ENCODE results near the gene TMPRSS4.

DNA sequence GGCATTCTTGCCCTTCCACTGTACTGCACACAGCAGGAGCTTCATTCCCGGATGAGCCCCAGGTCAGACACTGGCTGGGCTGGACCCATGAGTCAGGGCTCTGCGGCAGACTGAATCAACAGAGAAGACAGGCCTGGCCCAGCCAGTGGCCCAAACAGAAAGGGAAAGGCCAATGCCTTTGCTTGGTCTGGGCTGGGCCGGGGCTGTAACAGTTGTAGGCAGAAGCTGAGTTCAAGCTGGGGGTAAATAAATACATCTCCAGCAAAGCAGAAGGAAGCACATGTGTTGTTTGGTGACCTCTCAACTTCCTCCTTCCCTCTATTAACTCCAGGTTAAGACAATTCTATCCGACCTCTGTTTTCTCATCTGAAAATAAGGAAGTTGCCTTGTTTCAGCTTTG, 11.7 kb downstream of the TMPRSS4 start:
- TF ChIP-seq POLR2A (IDR thresholded peaks at IDR 0.05; ENCODE audit: low read depth, low read length) (no peak), CEBPB (IDR thresholded peaks at IDR 0.05; ENCODE audit: low read depth, low read length) (no peak), RAD21 (IDR thresholded peaks at IDR 0.05; ENCODE audit: low read length) (no peak), MAZ (IDR thresholded peaks at IDR 0.05; ENCODE audit: borderline replicate concordance, low read depth, low read length) (no peak), BHLHE40 (IDR thresholded peaks at IDR 0.05; ENCODE audit: low read depth, low read length) (no peak), SMC3 (IDR thresholded peaks at IDR 0.05; ENCODE audit: low read depth, low read length) (no peak)
- TF ChIP-seq, protein P1, sequence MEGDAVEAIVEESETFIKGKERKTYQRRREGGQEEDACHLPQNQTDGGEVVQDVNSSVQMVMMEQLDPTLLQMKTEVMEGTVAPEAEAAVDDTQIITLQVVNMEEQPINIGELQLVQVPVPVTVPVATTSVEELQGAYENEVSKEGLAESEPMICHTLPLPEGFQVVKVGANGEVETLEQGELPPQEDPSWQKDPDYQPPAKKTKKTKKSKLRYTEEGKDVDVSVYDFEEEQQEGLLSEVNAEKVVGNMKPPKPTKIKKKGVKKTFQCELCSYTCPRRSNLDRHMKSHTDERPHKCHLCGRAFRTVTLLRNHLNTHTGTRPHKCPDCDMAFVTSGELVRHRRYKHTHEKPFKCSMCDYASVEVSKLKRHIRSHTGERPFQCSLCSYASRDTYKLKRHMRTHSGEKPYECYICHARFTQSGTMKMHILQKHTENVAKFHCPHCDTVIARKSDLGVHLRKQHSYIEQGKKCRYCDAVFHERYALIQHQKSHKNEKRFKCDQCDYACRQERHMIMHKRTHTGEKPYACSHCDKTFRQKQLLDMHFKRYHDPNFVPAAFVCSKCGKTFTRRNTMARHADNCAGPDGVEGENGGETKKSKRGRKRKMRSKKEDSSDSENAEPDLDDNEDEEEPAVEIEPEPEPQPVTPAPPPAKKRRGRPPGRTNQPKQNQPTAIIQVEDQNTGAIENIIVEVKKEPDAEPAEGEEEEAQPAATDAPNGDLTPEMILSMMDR (conservative IDR thresholded peaks at IDR 0.05; ENCODE audit: low read depth, low read length), result no peak
- TF ChIP-seq, protein P2, sequence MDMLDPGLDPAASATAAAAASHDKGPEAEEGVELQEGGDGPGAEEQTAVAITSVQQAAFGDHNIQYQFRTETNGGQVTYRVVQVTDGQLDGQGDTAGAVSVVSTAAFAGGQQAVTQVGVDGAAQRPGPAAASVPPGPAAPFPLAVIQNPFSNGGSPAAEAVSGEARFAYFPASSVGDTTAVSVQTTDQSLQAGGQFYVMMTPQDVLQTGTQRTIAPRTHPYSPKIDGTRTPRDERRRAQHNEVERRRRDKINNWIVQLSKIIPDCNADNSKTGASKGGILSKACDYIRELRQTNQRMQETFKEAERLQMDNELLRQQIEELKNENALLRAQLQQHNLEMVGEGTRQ (IDR thresholded peaks at IDR 0.05; ENCODE audit: low read depth, low read length), result no peak

Measured in IMR-90 (cell line).